ENCODE measurements around the gene OLFML1. TPM values are rescaled to one million over a fixed set of nuclear protein-coding genes. Genes with fewer than 3 reads are reported as not detected.

OLFML1 gene
- total RNA-seq, 2 experiments from 2014 or later = not detected

- Mint-ChIP-seq H3K27me3 (no peaks in the 10 kb centered on the region), H3K4me1 (peaks cover 25% of the 10 kb centered on the region), H3K9me3 (no peaks in the 10 kb centered on the region), H3K27ac (no peak overlapping the region), H3K4me3 (no peak overlapping the region), H3K36me3 (no peaks in the 10 kb centered on the region)
- no peak for DNase-seq
Observed at GRCh38 chr11:7545611-7546010, 60.3 kb downstream of the OLFML1 start.

- no peak overlapping the region for H3K27ac Mint-ChIP-seq
- peaks cover 22% of the 10 kb centered on the region for H3K4me1 Mint-ChIP-seq
- no peaks in the 10 kb centered on the region for H3K9me3 Mint-ChIP-seq
- no peaks in the 10 kb centered on the region for H3K36me3 Mint-ChIP-seq
- H3K27me3 Mint-ChIP-seq = no peaks in the 10 kb centered on the region
- no peak overlapping the region for H3K4me3 Mint-ChIP-seq
- no peak for DNase-seq
Observed at GRCh38 chr11:7546324-7546791, 61.1 kb downstream of the OLFML1 start.

GRCh38 chr11:7547687-7548086 lies 62.4 kb downstream of the OLFML1 start:
- H3K27ac Mint-ChIP-seq = no peak overlapping the region
- H3K9me3 Mint-ChIP-seq = no peaks in the 10 kb centered on the region

GRCh38 chr11:7548659-7549274 lies 63.5 kb downstream of the OLFML1 start:
- Mint-ChIP-seq H3K9me3 (no peaks in the 10 kb centered on the region), H3K27ac (no peak overlapping the region), H3K4me3 (no peak overlapping the region), H3K27me3 (no peaks in the 10 kb centered on the region), H3K36me3 (no peaks in the 10 kb centered on the region), H3K4me1 (peaks cover 7% of the 10 kb centered on the region)
- peak; percentile 36 for DNase-seq

More at GRCh38 chr11:7547687-7548086, 62.4 kb downstream of the OLFML1 start:
- H3K36me3 Mint-ChIP-seq = no peaks in the 10 kb centered on the region
- H3K4me3 Mint-ChIP-seq = no peak overlapping the region
- H3K27me3 Mint-ChIP-seq = no peaks in the 10 kb centered on the region
- DNase-seq = no peak
- H3K4me1 Mint-ChIP-seq = peaks cover 14% of the 10 kb centered on the region

- H3K4me3 Mint-ChIP-seq = no peak overlapping the region
- H3K27ac Mint-ChIP-seq = no peak overlapping the region
- no peaks in the 10 kb centered on the region for H3K9me3 Mint-ChIP-seq
- no peaks in the 10 kb centered on the region for H3K27me3 Mint-ChIP-seq
- no peak for DNase-seq
- H3K36me3 Mint-ChIP-seq = no peaks in the 10 kb centered on the region
- peaks cover 8% of the 10 kb centered on the region for H3K4me1 Mint-ChIP-seq
Observed at GRCh38 chr11:7549681-7550080, 64.4 kb downstream of the OLFML1 start.

DNA sequence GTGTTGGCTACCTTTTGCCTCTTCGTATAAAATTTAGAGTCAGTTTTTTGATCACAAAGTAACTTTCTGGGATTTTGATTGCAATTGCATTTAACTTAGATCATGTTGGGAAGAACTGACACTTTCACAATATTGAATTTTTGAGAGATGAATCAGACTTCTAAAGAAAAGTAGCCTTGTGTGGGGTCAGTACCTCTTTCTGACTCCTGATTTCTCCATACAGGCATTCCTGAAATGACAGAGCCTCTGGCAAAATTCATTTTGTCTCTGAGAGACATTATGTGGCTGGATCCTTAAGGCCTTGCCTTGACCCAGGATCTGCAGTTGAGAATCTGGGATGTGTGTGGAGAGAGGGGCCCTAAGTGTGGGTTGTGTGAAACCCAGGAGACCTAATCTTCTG lies 66.3 kb downstream of the OLFML1 start:
- no peak for DNase-seq
- Mint-ChIP-seq H3K9me3 (no peaks in the 10 kb centered on the region), H3K36me3 (peaks cover 8% of the 10 kb centered on the region), H3K27me3 (no peaks in the 10 kb centered on the region), H3K27ac (no peak overlapping the region), H3K4me3 (no peak overlapping the region), H3K4me1 (peaks cover 8% of the 10 kb centered on the region)

- no peaks in the 10 kb centered on the region for H3K27me3 Mint-ChIP-seq
- no peak for DNase-seq
- H3K36me3 Mint-ChIP-seq = peaks cover 11% of the 10 kb centered on the region
- H3K27ac Mint-ChIP-seq = no peak overlapping the region
- no peak overlapping the region for H3K4me3 Mint-ChIP-seq
- H3K4me1 Mint-ChIP-seq = peaks cover 8% of the 10 kb centered on the region
- no peaks in the 10 kb centered on the region for H3K9me3 Mint-ChIP-seq
Observed at GRCh38 chr11:7552666-7553065, 67.4 kb downstream of the OLFML1 start.

DNA sequence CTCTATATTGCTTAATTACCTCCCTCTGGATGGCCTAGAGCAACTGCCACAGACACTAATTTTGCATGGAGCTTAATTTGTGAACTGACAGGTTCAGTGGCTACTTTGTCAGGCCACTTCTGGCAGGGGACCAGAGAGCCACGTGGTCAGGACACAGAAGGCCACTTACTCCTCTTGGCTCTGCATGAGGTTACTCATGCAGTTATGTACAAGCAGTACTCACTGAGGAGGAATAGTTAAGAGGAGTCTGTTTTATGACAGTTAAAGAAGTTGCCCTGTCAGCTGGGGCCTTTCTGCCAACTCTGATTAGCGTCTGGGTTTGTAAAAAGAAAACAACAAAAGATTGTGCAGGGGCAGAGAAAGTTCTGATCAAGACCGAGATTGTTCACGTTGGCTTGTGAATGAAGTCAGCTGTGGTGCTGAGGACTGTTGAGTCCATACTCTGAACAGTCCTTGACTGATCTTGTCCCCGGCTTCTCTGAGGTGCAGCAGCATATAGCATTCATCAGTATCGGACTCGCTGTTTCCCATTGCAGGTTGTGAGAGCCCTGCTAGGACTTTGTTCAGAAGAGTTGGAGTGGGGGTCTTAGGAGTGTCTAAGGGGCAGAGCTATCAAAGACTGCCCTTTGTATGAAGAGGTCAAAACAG lies 69.9 kb downstream of the OLFML1 start:
- DNase-seq = no peak
- Mint-ChIP-seq H3K36me3 (peaks cover 15% of the 10 kb centered on the region), H3K4me1 (peaks cover 14% of the 10 kb centered on the region), H3K4me3 (no peak overlapping the region), H3K27ac (no peak overlapping the region), H3K27me3 (no peaks in the 10 kb centered on the region), H3K9me3 (no peaks in the 10 kb centered on the region)

DNA sequence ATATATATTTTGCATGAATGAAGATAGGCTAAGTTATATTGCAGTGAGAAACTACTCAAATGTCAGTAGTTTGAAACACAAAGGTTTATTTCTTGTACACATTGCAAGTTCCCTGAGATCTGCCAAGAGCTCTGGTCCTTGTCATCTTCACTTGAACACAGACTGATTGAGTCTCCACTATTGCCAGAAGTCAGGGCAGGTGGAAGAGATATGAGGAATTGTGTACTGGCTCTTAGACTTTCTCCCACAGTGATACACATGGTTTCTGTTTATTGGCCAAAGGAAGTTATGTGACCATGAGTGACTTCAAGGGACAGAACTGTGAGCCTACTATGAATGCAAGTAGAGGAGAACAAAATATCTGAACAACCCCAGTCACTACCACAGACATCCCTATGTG lies 72.7 kb downstream of the OLFML1 start:
- Mint-ChIP-seq H3K4me3 (no peak overlapping the region), H3K9me3 (no peaks in the 10 kb centered on the region), H3K4me1 (peaks cover 15% of the 10 kb centered on the region), H3K36me3 (peaks cover 19% of the 10 kb centered on the region), H3K27me3 (no peaks in the 10 kb centered on the region), H3K27ac (no peak overlapping the region)
- no peak for DNase-seq

DNA sequence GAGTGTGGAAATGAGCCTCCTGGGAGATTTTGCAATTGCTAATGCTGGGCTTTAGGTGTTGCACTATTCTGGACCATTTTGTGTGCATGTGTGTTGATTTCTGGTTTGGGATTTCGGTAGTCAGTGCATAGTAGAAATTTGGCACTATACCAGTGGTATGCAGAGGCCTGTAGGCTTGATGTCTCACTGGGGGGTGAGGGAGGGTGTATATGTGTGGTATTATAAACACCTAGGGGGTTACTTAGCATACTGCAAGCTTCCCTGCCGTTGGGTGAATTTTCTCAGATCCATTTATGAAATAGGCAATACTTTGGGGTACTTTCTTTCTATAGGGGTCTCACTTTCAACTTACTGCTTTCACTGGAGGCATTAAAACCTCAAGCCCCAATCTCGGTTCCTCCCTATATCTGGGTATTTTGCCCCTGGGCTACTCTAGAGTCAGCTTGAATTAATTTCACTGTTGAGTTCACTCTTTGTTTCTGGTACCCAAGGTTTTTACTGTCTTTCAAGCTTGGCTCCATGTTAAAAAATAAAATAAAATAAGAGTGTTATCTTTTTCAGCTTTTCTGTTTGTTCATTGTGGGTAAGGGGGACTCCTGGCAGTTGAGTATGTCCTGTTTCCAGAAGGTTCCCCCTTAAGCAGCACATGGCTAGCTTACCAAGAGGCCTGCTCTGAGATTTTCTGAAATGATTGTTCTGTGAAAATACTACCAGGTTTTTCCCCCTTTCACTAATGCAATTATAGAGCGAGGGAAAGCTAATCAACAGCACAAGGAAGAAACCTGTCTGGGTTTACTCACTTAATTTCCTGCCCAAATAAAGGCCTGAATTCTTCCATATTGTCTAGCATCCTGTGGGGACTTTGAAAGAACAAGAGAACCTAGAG lies 74.3 kb downstream of the OLFML1 start:
- H3K9me3 Mint-ChIP-seq = no peaks in the 10 kb centered on the region
- H3K4me1 Mint-ChIP-seq = peaks cover 17% of the 10 kb centered on the region
- no peak overlapping the region for H3K4me3 Mint-ChIP-seq
- peaks cover 19% of the 10 kb centered on the region for H3K36me3 Mint-ChIP-seq
- no peak for DNase-seq
- H3K27ac Mint-ChIP-seq = no peak overlapping the region
- H3K27me3 Mint-ChIP-seq = no peaks in the 10 kb centered on the region

Other genes starting within 250 kb of the OLFML1 start
- not detected for gene SYT9, start 233.6 kb upstream of the OLFML1 start, total RNA-seq
- gene PPFIBP2, start 28.5 kb downstream of the OLFML1 start, total RNA-seq = 10 to 100 TPM; 18.6 to 18.7 TPM
- 10 to 100 TPM; 16.4 to 18.8 TPM for gene CYB5R2, start 188.0 kb downstream of the OLFML1 start, total RNA-seq
- gene OVCH2, start 221.0 kb downstream of the OLFML1 start, total RNA-seq = not detected